Kidney (tissue), 14 donors: ENCODE results near the gene SPTB. TPM values are rescaled to one million over a fixed set of nuclear protein-coding genes. Genes with fewer than 3 reads are reported as not detected.

Experiments
- DNase-seq, 5 donors: peaks; one replicate each; pipeline ENCODE4 v3.0.0-alpha.2; 2013 to 2020
- FAIRE-seq: peaks from 2 replicates; lab custom pipeline; 2012; peaks lifted over from hg19 to GRCh38; lab: Jason Lieb, UNC
- H3K27ac ChIP-seq, 2 donors: one replicate each; pipeline ENCODE4 v1.7.0; 2013; ENCODE audit warnings: low read depth in 2 of 2, low read length in 2 of 2, inconsistent platforms in 1 of 2
- H3K27me3 ChIP-seq: one replicate; pipeline ENCODE4 v1.7.1; 2013; ENCODE audit warnings: low read length, inconsistent platforms; ENCODE audit not compliant: control insufficient read depth, insufficient read depth
- H3K36me3 ChIP-seq, 3 donors: one replicate each; pipeline versions ENCODE4 v1.7.0 to v1.7.1; 2013; ENCODE audit warnings: low read length in 3 of 3, control low read depth in 1 of 3, inconsistent platforms in 1 of 3; ENCODE audit not compliant: insufficient read depth in 3 of 3, control insufficient read depth in 2 of 3
- H3K4me1 ChIP-seq, 3 donors: one replicate each; pipeline versions ENCODE4 v1.7.0 to v1.7.1; 2013; ENCODE audit warnings: low read length in 3 of 3, inconsistent platforms in 1 of 3, low read depth in 1 of 3; ENCODE audit not compliant: control insufficient read depth in 2 of 3, insufficient read depth in 2 of 3
- H3K4me3 ChIP-seq, 3 donors: one replicate each; pipeline versions ENCODE4 v1.7.0 to v1.8.1; 2013; ENCODE audit warnings: low read length in 3 of 3, control low read depth in 1 of 3, inconsistent platforms in 1 of 3
- H3K9ac ChIP-seq, 3 donors: one replicate each; pipeline versions ENCODE4 v1.7.0 to v1.7.1; 2013; ENCODE audit warnings: low read length in 3 of 3, control low read depth in 1 of 3, inconsistent platforms in 1 of 3
- H3K9me3 ChIP-seq, 3 donors: one replicate each; pipeline versions ENCODE4 v1.7.0 to v1.7.1; 2013; ENCODE audit warnings: low read length in 3 of 3, control low read depth in 1 of 3, inconsistent platforms in 1 of 3; ENCODE audit not compliant: control insufficient read depth in 2 of 3, insufficient read depth in 1 of 3
- intact Hi-C: fragments of 100-400 bp; cut with DNase I; formaldehyde crosslinking; loops from one replicate; pipeline ENCODE4 v1.11.1; 2022
- polyA plus RNA-seq: library from polyadenylated mRNA; stranded (reverse); fragments of 350-450 nt; fragmentation: Illumina TruSeq; extraction: RNeasy Lipid Tissue Mini Kit (QIAGEN cat#74804); gene quantifications from one replicate; pipeline ENCODE4 v1.2.3, GENCODE V29; 2014; ENCODE audit warnings: low read depth, low replicate concordance; ENCODE audit not compliant: insufficient read depth
- total RNA-seq: library from RNA; stranded (reverse); fragmentation: NEBNext Ultra II Directional; extraction: Animal tissue kit (Norgen Biotek cat#: 25700); gene quantifications from one replicate; pipeline ENCODE4 v1.2.1, GENCODE V29; 2021
- TF ChIP-seq, protein P1 (sequence below): IDR thresholded peaks from 3 replicates; pipeline ENCODE4 v1.5.1; 2012; ENCODE audit warnings: mild to moderate bottlenecking, moderate library complexity, borderline replicate concordance; ENCODE audit not compliant: insufficient read depth; ENCODE audit errors: extremely low read depth
- donor health status: control.
- donor health status: control.
- donor health status: control.
- donor health status: control.
- donor health status: control.
- donor health status: DM: yes; HTN: yes; CAD: no.
- donor health status: Normal renal cell carcinoma (clear cell type).

The SPTB gene
- total and polyA plus RNA-seq, 2 donors from 2014 or later = 1.7 to 2.2 TPM

GRCh38 chr14:64764641-64765520 lies 114.8 kb downstream of the SPTB start:
- Histone ChIP-seq H3K27ac (no peak overlapping the region), H3K4me1 (peaks cover 9 to 24% (median 14%) of the 10 kb centered on the region in 3 donors), H3K36me3 (no peaks in the 10 kb centered on the region), H3K27me3 (no peaks in the 10 kb centered on the region), H3K4me3 (peak overlapping the region in 1 of 3 donors; percentile 49), H3K9ac (peak overlapping the region in 1 of 3 donors; percentile 40), H3K9me3 (no peaks in the 10 kb centered on the region)
- TF ChIP-seq, protein P1, sequence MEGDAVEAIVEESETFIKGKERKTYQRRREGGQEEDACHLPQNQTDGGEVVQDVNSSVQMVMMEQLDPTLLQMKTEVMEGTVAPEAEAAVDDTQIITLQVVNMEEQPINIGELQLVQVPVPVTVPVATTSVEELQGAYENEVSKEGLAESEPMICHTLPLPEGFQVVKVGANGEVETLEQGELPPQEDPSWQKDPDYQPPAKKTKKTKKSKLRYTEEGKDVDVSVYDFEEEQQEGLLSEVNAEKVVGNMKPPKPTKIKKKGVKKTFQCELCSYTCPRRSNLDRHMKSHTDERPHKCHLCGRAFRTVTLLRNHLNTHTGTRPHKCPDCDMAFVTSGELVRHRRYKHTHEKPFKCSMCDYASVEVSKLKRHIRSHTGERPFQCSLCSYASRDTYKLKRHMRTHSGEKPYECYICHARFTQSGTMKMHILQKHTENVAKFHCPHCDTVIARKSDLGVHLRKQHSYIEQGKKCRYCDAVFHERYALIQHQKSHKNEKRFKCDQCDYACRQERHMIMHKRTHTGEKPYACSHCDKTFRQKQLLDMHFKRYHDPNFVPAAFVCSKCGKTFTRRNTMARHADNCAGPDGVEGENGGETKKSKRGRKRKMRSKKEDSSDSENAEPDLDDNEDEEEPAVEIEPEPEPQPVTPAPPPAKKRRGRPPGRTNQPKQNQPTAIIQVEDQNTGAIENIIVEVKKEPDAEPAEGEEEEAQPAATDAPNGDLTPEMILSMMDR = peak; percentile 98
- FAIRE-seq (no peak), DNase-seq (peak; percentile 86 to 96 (median 90))
- intact Hi-C loops = loop anchor here (5.0 kb wide), 1 partner anchor 93 kb away; no protein-coding TSS in a partner anchor

DNA sequence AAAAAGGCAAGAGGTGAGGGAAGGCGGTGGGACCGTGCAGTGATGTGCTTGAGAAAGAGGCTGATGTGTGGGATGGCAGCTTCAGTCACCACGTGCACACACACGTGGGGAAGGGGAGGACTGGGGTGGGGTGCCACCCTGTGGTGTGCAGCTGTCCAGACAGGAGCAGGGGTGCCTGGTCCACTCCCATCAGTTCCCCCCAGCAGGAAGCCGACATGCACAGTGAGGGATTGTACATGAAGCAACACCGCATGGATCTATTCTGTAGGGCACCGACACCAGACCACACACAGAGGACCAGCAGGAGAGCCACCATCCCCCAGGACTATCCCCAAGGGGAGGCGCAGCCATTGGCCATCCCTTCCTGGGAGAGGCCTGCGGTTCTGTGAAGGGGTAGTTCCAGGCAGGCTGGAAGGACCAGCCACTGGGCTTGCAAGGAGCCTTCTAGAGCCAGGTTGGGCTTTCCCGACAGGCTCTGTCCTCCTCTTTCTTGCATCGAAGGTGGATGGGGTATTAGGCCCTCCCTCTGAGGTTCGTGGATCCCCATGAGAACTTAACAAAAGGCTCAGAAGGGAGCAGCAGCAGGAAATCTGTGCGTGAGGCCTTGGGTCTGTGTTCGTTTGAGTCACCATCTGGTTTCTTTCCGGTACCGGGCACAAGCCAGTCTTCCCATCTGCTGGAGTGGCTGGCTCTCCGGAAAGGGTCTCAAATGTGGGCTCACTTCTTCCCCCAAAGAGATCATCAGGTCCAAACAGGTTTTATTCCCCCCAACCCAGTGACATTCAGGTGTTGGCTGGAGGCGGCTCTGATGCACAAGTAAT lies 115.7 kb downstream of the SPTB start:
- Histone ChIP-seq H3K9me3 (no peaks in the 10 kb centered on the region), H3K4me1 (peaks cover 9 to 28% (median 17%) of the 10 kb centered on the region in 3 donors), H3K9ac (peak overlapping the region in 1 of 3 donors; percentile 40), H3K27me3 (no peaks in the 10 kb centered on the region), H3K4me3 (peak overlapping the region in 1 of 3 donors; percentile 49), H3K36me3 (no peaks in the 10 kb centered on the region), H3K27ac (no peak overlapping the region)
- TF ChIP-seq, protein P1 = no peak
- intact Hi-C loops = no loop called here
- no peak for FAIRE-seq
- DNase-seq = peak in 3 of 5 donors; percentile 52 to 75 (median 68)

DNA sequence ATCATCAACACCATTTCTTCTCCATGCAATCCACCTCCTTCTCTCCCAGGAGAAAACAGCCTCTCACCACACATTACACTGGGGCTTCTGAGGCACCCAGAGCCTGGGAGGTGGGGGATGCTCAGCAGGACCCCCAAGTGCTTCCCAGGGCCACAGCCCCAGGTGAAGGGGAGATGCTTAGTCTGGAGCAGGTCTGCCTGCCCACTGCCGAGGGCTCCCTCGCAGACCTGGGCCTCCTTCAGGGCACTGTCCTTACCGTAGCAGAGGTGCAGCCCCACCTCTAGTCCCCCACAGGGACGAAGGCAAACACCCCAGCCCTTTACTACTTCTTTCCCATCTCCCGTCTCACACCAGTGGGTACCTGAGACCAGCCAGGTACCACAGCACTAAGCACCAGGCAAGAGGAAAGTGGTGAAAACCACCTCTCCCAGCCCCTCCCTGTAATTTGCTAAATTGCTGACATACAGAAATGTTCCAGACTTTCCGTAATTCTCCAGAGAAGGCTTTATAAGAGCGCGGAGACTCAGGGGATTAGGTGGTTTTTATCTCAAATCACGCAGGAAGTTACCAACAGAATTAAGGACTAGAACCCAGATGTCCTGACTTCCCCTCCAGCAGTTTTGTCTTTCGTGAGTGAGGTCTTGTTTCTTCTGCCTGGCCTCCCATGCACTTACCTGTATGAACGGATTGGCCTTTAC lies 116.5 kb downstream of the SPTB start:
- DNase-seq = peak in 2 of 5 donors; percentile 62 to 75
- Histone ChIP-seq H3K27me3 (no peaks in the 10 kb centered on the region), H3K27ac (peak overlapping the region in 1 of 2 donors; percentile 59), H3K9me3 (no peaks in the 10 kb centered on the region), H3K4me1 (peaks cover 9 to 30% (median 17%) of the 10 kb centered on the region in 3 donors), H3K36me3 (no peaks in the 10 kb centered on the region), H3K4me3 (no peak overlapping the region), H3K9ac (no peak overlapping the region)
- TF ChIP-seq, protein P1 = no peak
- no peak for FAIRE-seq
- intact Hi-C loops = no loop called here
